RWPE1 (cell line): ENCODE results near the gene AARS2.

Experiments used
- CTCF ChIA-PET: fragments of 350-600 bp; sonication (Branson Sonifier 250); formaldehyde crosslinking; extraction: SDS; loops from one replicate; lab custom pipeline; 2021; lab: Yijun Ruan, JAX
- POLR2A ChIA-PET: fragments of 400-600 bp; formaldehyde crosslinking; extraction: SDS; loops from one replicate; lab custom pipeline; 2020; ENCODE audit warnings: antibody characterized with exemption; ENCODE audit not compliant: low non-redundant PET; lab: Yijun Ruan, JAX
- DNase-seq: peaks from one replicate; pipeline ENCODE4 v3.0.0; 2012; ENCODE audit warnings: low spot score
- H3K27ac ChIP-seq: fragments of 450-650 bp; 2 replicates; pipeline ENCODE4 v1.5.1; 2017
- TF ChIP-seq, protein P1 (sequence below): fragments of 450-650 bp; conservative IDR thresholded peaks from 2 replicates; pipeline ENCODE4 v1.5.1; 2017; ENCODE audit warnings: low read depth, mild to moderate bottlenecking

The AARS2 gene

DNA sequence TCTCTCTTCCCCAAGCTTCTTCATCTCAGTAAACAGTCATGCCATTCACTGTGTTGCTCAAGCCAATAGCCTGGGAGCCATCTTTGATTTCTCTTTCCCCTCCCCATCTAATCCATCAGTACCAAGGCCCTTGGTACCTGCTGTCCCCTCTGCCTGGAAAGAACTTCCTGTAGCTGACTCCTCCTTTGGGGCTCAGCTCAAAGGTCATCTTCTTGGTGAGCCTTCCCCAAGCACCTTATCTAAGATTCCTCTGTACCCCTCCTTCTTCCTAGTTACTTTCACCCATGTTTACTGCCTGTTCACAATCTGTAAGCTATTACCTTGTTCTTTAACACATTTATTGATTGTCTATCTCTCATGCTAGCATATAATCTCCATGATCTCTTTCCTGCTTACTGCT lies 3.5 kb downstream of the AARS2 start:
- POLR2A ChIA-PET: interaction anchor here (1.0 kb wide), 1 partner anchor 12 kb away, joined by 3 read pairs; no protein-coding TSS in a partner anchor
- DNase-seq: no peak
- H3K27ac ChIP-seq: peak overlapping the region; percentile 63
- CTCF ChIA-PET: interaction anchor here (0.6 to 1.0 kb wide), 2 partner anchors 42 to 88 kb away, joined by 3 to 5 read pairs; no protein-coding TSS in a partner anchor
- TF ChIP-seq, protein P1, sequence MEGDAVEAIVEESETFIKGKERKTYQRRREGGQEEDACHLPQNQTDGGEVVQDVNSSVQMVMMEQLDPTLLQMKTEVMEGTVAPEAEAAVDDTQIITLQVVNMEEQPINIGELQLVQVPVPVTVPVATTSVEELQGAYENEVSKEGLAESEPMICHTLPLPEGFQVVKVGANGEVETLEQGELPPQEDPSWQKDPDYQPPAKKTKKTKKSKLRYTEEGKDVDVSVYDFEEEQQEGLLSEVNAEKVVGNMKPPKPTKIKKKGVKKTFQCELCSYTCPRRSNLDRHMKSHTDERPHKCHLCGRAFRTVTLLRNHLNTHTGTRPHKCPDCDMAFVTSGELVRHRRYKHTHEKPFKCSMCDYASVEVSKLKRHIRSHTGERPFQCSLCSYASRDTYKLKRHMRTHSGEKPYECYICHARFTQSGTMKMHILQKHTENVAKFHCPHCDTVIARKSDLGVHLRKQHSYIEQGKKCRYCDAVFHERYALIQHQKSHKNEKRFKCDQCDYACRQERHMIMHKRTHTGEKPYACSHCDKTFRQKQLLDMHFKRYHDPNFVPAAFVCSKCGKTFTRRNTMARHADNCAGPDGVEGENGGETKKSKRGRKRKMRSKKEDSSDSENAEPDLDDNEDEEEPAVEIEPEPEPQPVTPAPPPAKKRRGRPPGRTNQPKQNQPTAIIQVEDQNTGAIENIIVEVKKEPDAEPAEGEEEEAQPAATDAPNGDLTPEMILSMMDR: no peak

DNA sequence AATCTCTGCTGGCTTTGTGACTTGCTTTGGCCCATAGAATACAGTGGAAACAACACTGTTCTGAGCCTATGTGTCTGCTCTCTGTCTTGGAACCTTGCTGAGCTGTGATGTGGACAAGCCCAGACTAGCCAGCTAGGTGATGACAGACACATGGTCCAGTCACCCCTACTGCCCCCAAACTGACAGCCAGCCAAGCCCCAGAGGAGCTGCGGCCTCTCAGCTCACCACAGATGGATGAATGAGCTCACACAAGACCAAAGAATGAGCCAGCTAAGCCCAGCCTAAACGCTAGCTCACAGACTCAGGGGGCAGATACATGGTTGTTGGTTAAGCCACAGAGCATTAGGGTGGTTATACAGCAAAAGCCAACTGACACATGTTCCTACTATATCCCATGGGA lies 4.1 kb downstream of the AARS2 start:
- TF ChIP-seq, protein P1: no peak
- CTCF ChIA-PET: interaction anchor here (0.6 to 1.3 kb wide), 6 partner anchors 29 to 1712 kb away, joined by 3 to 5 read pairs (median 3); no protein-coding TSS in a partner anchor
- H3K27ac ChIP-seq: peak overlapping the region; percentile 63
- peak; percentile 77 for DNase-seq
- POLR2A ChIA-PET: interaction anchor here (1.0 kb wide), 1 partner anchor 11 kb away, joined by 3 read pairs; no protein-coding TSS in a partner anchor

DNA sequence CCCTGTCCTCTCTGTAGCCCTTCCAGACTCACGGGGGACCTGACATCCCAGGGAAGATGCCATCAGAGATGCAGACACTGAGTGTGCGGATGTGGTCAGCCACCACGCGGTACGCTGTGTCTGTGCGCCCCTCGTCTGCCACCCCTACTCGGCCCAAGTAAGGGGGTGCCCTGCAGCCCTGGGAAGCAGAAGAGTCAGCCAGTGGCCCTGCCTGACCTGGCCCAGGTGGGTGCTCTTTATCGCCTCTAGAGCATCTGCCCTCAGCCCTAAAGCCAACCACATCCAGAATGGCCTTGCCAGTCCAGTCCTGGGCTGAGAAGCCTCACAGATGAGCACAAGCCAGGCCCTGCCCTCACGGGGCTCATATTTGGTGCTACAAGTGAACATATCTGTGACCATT lies 5.9 kb downstream of the AARS2 start:
- H3K27ac ChIP-seq: 0 out of 2 replicates have a peak overlapping the region, but pooled peaks have one; percentile 2
- DNase-seq: no peak
- TF ChIP-seq, protein P1: no peak
- ChIA-PET CTCF (interaction anchor here (0.7 kb wide), 2 partner anchors 40 to 438 kb away, joined by 3 read pairs; no protein-coding TSS in a partner anchor), POLR2A (no interaction called here)

DNA sequence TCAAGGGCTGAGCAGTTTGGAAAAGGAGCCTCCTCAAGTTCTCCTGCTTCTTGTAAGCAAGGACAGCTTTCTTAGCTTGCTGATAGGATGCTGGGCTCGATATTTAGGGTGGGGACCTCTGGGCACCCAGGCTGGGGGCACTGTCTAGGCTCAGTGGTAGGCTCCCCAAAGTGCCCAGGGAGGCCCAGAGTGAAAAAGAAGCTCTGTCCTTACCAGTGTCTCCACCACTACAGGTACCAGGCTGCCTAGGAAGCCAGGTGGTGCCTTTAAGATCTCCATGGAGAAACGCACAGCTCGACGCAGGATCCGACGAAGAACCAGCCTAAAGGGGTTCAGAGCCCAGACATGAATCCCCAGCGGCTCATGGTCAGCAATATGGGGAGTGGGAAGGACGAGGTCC lies 6.4 kb downstream of the AARS2 start:
- H3K27ac ChIP-seq: 0 out of 2 replicates have a peak overlapping the region, but pooled peaks have one; percentile 2
- POLR2A ChIA-PET: no interaction called here
- DNase-seq: no peak
- CTCF ChIA-PET: no interaction called here
- TF ChIP-seq, protein P1: no peak

DNA sequence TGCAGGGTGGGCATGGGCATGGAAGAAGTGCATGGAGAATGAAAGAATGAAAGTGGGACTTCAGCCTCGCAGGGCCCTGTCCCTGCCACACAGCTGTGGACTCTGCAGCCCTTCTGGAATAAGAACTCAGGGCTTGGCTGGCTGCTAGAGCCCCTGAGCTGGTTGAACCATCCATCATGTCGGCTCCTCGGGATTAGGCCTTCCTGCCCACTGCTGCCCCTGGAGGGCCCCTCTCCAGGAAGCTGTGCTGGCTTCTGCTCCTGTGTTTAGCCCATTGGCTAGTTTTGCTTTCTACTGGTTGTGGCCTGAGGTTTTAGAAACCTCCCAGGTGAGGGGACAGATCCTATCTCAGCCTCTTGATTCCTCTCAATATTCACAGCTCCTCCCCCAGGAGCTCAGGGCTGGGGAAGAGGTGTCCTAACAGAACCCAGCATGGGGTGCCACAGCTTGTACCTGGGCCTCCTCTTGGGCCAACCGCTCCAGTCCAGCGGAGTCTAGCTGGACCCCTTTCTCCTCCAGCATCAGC lies 7.9 kb downstream of the AARS2 start:
- ChIA-PET CTCF (interaction anchor here (0.9 to 1.1 kb wide), 4 partner anchors 10 to 37 kb away, joined by 3 to 5 read pairs (median 4); partner anchors contain the start of gene SPATS1), POLR2A (no interaction called here)
- TF ChIP-seq, protein P1: no peak
- DNase-seq: no peak
- no peak overlapping the region for H3K27ac ChIP-seq

DNA sequence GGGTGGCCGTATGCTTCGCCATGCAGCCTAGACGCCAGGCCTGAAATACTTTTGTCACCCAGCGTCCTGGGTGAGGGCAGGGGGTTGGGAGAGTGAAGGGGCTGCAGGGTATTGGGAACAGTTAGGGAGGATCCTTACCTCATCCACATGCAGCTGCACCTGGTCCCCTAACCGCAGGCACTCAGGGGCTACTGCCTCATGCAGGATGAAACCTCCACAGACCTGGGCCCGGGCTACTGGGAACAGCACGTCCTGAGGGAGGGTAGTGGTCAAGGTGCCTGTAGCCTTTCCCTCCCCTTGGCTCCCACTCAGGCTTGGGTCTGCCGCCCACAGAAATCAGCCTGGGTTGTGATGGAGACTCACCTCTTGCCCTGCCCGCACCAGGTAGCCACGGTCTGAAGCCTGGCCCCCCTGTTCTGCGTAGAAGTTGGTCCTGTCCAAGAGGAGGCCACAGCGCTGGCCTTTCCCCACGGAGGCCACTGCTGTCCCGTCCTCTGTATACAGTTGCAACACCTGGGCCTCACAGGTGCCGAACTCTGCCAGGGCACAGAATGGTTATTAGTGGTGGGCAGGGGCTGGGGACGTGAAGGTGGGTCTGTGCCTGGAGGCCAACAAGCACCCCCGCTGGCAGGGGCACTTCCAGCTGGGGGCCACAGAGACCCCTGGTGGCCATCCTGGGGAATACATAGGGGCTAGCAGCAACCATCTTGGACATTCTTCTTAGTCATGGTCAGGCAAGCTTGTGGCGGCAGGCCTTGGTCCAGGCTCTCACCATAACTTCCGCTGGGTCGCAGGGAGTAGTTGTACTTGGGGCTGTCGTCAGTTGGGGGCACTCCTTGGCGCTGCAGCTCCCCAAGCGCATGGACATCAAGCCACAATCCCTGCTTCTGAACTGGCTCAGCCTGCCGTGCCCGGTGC lies 8.6 kb downstream of the AARS2 start:
- peak; percentile 28 for DNase-seq
- no peak overlapping the region for H3K27ac ChIP-seq
- ChIA-PET POLR2A (no interaction called here), CTCF (interaction anchor here (0.6 to 1.1 kb wide), 7 partner anchors 9 to 49 kb away, joined by 3 to 5 read pairs (median 3); partner anchors contain the start of gene SPATS1)
- TF ChIP-seq, protein P1: peak; percentile 73
